HG02678 (cell line): Measurements from ENCODE around the gene ZNF764.
A peak's percentile ranks its signal among the peaks of the same experiment; 100 is the strongest.
"Not testable (repeated sequence)": the region's sequence is repeated elsewhere in the genome, so short reads cannot be mapped to it uniquely, and the experiment has no call there.

Experiments
- ATAC-seq: cut with Tn5 transposase; IDR thresholded peaks from one replicate; pipeline ENCODE4 v1.9.1; 2021; ENCODE audit warnings: mild to moderate bottlenecking, moderate library complexity; ENCODE audit not compliant: unreplicated experiment

Gene ZNF764

DNA sequence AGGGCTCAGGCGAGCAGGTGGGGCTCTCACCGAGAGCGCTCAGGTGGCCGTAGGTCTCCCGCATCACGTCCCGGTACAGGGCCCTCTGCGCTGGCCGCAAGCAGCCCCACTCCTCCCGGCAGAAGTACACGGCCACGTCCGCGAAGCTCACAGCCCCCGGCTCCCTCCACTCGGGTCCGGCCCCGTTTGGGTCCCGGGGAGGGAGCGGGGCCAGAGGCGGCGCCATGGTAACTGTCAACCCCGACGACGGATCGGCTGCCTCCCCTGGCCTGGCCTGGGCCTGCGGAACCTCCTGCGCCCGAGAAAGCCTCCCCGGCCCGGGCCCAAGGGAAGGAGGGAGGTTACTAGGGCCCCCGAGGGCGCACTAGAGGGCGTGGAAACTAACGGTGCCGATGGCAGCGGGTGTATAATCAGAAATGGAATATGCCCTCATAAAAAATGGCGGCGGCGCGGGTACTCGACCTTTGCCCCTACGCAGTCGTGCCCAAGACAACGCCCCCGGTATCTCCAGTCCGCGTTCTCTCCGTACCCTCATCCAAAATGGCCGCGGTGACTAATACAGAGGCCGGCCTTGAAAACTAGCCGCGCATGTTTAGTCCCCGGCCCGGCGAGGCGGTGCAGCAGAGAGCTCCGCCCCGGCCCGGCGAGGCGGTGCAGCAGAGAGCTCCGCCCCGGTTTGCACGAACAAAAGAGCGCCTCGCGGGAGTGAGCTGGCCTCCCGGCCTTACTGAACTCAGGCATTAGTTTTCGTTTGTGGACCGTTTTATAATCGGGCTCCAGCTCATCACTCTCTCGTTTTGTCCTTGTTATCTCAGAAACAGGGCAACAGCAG, at the start of gene ZNF764:
ZNF764 (minus strand) TSS at position 418 of the 832 bp plus-strand sequence; CDS start at position 226, 192 bp downstream.
- ATAC-seq, result peak; percentile 87

DNA sequence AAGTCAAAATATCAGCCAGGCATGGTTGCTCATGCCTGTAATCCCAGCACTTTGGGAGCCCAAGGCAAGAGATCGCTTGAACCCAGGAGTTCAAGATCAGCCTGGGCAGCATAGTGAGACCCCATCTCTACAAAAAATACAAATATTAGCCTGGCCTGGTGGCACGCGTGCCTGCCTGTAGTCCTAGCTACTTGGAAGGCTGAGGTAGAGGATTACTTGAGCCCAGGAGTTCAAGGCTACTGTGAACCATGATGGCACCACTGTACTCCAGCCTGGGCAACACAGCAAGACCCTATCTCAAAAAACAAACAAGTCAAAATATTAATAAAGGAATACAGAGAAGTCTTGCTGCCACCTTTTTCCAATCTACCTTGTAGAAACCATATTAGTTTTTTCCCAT, 47.8 kb upstream of the ZNF764 start:
- no peak for ATAC-seq

DNA sequence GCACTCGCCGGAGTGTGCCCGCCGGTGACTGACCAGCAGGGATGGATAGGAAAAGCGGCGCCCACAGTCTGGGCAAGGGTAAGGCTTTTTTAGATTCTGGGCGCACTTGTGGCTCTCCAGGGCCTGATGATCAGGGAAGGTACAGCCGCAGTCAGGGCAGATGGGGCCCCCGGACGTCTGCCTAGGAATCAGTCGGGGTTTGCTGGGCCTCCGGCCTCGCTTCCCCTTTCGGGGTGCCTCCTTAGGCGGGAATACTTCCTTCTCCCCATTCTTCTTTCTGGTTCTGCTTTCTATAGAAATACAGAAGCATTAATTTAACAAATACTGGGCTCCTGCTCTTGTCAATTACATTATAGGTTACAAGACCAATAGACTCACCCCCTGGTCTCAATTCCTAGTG, 47.0 kb upstream of the ZNF764 start:
- no peak for ATAC-seq

DNA sequence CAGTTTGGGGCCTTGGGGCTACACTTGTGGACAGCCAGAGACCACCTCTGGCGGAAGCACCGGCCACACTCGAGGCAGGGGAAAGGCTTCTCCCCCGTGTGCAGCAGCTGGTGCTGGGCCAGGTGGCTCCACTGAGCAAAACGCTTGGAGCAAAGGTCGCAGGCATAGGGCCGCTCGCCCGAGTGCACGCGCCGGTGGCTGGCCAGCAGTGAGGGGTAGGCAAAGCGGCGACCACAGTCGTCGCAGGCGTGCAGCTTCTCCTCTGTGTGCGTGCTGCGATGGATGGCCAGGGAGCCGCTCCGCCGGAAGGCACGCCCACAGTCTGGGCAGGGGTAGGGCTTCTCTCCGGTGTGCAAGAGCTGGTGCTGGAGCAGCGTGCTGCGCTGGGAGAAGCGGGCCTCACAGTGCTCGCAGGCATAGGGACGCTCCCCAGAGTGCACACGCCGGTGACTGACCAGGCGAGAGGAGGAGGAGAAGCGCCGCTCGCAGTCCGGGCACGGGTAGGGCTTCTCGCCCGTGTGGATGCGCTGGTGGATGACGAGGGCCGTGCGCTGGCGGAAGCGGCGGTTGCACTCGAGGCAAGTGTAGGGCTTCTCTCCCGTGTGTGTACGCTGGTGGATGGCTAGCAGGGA, 46.3 kb upstream of the ZNF764 start:
- no peak for ATAC-seq

DNA sequence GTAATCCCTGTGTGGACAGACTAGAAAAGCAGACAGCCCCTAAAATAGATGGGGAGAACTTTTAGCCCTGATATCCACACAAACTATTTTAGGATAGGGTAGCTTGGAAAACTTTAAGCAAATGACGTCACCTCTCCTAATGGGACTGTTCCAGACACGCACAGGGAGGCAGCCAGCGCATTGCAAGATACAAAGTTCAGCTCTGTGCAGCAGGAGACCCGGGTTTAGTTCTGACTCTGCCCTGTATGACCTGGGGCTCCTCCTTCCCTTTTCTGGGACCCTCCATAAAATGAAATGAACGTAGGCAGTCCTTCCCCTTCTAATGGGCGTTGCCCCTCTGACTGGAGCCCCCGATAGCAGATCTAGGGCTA, 45.8 kb upstream of the ZNF764 start:
- no peak for ATAC-seq

DNA sequence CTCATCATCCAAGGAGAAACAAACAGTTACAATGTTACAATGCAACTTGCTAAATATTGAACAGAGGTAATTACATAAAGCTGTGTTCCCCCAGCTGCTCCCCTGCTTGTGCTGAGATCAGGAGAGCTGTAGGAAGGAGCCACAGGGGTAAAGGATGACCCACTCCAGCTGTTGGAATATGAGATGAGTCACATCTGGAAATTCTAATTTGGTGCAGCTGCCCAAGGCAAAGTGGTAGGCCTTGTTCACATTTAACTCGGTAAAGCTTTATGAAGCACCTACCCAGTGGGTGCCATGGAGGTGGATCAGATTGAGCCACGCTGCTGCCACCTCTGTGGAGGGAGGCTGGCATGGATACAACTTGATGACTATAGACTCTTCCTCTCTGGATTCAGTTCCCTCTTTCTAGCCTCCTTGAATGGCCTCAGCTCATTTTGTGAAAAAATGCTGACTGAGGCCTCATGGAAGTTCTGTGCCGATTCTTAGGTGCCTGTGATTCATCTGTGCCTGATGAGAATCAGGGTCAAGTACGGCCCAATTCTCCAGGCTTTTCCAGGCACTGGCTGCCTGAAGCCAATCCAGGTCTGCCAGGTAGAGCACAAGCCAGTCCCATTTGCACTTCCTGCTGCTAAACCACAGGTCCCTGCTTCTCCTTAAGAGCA, 44.6 kb upstream of the ZNF764 start:
- no peak for ATAC-seq

DNA sequence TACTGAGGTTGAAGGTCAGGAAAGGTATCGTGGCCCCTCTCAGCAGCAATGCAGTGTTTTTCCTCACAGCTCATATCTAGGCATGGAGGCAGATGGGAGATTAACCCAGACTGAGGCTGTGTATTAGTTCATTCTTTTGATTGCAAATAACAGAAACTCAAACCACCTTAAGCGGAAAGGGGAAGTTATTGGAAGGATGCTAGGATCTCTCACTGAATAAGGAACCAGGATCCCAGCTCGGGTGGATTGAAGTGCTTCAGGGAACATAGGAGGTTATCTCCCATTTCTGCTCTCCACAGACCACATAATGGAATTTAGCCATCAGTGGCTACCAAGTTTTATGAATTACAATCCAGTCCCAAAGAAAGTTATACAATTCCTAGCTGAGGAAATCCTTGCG, 43.8 kb upstream of the ZNF764 start:
- no peak for ATAC-seq

DNA sequence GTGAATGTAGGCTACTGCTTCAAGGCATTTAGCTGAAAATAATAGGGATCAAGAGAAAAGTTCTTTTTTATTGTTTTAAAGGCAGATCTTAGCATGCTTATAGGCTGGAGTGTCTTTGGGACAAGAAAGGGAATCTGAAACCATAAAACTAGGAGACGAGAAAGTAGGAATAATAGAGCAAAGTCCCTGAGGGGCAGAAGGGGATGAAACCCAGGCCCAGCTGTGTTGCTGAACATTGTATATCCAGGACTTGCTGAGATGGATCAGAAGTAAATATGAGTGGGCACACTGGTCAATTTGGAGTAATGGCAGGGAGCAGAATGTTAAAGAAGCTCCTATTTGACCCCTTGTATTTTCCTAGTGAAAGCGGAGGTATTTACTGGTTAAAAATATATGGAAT, 42.8 kb upstream of the ZNF764 start:
- ATAC-seq, result no peak

DNA sequence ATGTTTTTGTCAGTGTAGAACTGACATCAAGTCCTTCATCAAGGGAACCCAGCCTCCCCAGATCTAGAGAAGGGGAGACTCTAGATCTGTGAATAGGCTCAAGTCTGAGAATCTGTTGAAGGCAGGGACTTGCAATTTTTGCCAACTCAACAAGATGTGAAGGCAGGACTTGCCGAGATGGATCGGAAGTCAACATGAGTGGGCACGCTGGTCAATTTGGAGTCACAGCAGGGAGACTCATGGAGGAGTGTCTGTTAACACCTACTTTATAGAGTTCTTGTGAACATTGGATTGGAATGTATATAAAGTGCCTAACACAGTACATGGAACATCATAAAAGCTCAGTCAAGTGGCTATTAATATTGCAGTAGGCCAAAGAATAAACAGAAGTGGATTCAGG, 42.0 kb upstream of the ZNF764 start:
- ATAC-seq, result no peak

DNA sequence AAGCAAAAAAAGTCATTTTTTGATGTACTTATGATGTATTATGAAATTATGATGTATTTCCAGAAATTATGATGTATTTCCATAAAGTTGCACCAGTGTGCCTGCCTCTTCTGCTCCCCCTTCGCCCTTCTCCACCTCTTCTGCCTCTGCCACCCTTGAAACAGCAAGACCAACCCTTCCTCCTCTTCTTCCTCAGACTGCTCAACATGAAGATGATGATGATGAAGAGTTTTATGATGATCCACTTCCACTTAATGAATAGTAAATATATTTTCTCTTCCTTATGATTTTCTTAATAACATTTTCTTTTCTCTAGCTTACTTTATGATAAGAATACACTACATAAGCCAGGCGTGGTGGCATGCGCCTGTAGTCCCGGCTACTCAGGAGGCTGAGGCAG, 34.7 kb upstream of the ZNF764 start:
- ATAC-seq, result no peak

DNA sequence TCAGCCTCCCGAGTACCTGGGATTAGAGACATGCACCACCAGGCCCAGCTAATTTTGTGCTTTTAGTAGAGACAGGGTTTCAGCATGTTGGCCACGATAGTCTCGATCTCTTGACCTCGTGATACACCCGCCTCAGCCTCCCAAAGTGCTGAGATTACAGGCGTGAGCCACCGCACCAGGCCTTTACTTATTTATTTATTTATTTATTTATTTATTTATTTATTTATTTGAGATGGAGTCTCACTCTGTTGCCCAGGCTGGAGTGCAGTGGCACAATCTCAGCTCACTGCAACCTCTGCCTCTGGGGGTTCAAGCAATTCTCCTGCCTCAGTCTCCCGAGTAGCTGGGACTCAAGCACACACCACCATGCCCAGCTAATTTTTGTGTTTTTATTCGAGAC, 32.7 kb upstream of the ZNF764 start:
- not testable (repeated sequence) for ATAC-seq

DNA sequence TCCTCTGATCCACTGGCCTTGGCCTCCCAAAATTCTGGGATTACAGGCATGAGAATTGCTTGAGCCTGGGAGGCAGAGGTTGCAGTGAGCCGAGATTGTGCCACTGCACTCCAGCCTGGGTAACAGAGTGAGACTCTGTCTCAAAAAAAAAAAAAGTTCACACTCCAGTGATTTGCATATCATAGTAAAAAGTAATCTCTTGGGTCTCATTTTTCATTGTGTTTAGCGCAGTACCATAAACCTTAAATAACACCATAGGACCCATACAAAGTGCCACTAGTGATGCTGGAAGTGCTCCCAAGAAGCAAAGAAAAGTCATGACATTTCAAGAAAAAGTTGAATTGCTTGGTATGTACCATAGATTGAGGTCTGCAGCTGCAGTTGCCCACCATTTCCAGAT, 31.4 kb upstream of the ZNF764 start:
- not testable (repeated sequence) for ATAC-seq

DNA sequence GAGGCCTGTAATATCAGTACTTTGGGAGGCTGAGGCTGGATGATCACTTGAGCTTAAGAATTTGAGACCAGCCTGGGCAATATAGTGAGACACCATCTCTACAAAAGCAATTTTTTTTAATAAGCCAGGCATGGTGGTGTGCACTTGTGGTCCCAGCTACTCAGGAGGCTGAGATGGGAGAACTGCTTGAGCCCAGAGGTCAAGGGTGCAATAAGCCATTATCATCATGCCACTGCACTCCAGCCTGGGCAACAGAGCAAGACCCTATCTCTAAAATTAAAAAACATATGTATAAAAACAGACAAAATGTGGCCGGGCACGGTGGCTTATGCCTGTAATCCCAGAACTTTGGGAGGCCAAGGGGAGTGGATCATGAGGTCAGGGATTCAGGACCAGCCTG, 30.5 kb upstream of the ZNF764 start:
- no peak for ATAC-seq

DNA sequence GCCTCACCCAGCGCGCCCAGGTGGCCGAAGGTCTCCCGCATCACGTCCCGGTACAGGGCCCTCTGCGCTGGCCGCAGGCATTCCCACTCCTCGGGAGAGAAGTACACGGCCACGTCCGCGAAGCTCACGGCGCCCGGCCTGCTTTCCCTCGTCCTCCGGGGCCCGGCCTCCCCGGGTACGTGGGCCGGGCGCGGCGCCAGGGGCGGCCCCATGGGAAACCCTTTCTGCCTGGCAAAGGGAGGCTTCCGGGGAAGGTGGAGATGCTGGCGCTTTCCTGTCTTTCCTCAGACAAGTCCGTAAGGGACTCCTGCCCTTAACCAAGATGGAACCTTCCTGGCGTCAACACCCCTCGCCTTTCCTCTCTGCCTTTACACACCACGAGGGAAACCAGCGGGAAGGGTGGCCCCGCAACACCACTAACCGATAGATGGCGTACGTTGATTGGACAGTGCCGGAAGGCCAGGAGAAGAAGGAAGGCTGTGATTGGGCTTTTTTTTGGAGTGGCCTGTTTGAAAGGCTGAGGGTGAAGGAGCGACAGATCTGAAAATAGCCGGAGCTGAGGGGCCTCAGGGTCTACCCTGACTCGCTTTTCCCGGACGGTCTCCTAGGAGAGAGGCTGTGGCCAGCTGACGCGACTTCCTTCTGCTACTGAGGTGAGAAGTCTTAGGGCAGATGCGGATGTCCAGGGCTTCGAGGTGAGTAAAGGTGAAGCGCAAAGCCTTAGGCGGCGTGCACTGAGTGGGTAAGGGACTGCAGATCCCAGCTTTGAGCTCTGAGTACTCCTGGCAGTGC, 27.4 kb upstream of the ZNF764 start, which contains the start of gene ZNF785:
ZNF785 (minus strand) TSS at position 298 of the 792 bp plus-strand sequence; CDS start at position 212, 86 bp downstream.
- ATAC-seq, result peak; percentile 90

DNA sequence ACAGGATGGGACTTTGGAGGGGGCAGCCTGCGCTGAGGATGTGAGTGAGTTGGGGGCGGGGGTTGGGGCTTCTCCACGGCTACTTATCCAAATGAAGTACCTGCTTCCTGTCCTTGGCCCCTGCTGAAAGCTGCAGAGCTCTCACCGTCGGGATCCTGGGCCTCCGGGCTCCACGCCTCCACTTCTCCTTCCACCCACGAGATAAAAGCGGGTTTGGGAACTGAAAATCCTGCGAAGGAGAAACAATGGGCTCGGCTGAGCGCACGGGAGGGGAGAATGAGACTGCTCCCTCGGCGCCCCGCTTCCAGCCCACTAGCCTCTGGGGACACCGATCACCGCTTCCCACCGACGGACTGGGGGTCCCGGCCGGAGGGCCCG, 26.8 kb upstream of the ZNF764 start:
- ATAC-seq, result peak; percentile 16

DNA sequence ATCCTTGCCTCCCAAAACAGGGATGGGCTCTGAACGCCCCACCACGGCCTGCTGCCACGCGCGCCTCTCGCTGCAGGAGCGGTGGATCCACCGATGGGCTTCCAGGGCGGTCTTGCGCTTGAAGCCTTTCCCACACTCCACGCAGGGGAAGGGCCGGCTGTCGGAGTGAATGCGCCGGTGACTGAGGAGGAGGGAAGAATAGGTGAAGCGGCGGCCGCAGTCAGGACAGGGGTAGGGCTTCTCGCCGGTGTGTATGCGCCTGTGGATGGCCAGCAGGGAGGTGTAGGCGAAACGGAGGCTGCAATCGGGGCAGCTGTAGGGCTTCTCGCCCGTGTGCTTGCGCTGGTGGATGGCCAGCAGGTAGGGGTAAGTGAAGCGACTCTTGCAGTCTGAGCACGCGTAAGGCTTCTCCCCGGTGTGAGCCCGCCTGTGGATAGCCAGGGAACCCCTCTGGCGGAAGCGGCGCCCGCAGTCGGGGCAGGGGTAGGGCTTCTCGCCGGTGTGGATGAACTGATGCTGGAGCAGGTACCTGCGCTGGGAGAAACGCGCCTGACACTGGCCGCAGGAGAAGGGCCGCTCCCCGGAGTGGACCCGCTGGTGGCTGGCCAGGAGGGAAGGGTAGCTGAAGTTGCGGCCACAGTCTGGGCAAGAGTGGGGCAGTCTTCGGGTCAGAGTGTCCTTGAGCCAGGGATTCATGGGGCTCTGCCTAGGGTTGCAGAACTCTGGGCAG, 24.6 kb upstream of the ZNF764 start:
- ATAC-seq, result no peak

DNA sequence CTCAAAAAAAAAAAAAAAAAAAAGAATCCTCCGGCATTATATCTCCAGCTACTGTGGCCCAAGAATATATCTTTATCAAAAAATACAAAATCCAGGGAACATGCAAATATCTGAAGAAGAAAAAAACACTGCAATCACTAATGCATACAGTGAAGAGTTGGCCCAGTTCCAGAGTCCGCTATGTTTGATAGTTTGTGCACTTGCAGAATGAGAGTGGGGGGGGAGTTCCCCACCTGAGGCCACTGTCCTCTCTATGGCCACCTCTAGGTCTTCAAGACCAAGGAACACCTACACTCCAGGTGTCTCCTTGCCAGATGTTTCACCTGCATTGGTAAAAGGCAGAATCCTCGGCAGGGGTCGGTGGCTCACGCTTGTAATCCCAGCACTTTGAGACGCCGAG, 23.3 kb upstream of the ZNF764 start:
- ATAC-seq, result no peak

DNA sequence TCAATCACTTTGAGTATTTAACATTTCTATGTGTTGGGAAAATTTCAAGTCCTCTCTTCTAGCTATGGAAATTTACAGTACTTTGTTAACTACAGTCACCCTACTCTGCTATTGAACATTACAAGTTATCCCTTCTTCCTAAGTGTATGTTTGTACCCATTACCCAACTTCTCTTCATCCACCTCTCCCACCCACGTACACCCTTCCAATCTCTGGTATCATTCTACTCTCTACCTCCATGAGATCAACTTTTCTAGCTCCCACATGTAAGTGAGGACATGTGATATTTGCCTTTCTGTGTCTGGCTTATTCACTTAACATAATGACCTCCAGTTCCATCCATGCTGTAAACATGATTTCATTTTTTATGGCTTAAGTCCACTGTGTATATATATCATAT, 16.5 kb upstream of the ZNF764 start:
- no peak for ATAC-seq

DNA sequence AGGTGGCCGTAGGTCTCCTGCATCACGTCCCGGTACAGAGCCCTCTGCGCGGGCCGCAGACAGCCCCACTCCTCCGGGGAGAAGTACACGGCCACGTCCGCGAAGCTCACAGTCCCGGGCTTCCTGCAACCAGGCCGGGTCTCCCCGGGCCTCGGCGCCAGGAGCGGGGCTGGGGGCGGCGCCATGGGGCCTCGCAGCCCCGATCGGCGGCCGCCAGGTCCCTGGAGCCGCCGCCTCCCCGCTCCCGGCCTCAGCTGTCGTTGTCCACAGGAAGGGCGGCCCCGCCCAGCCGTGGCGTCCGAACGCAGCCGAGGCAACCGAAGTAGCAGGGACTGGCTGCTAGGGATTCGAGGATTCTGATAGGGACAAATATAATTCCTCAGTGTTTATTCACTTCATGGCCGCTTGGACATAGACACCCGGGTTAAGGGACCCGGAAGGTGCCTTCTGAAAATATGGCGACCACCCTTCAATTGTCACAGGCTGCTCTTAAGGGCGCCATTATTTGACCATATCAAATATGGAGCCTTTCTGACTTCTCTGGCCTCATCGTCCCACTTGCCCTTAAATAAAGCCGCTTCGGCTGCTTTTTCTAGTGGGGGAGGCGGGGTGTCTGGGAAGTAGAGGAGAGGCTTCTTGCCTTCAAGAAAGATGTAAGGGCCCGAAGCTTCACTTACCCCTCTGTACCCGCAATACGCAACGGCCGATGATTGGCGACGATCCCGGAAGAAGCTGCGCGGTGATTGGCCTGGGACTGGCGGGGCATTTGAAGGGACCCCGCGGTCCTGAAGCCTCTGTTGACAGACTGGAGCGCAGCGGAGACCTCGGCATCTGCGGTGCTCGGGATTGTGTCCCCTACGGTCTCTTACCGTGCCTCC, 13.5 kb upstream of the ZNF764 start, which contains the start of gene ZNF688:
ZNF688 (minus strand) TSS at position 270 of the 878 bp plus-strand sequence; CDS start at position 185, 85 bp downstream.
- ATAC-seq, result peak; percentile 82
